HG03520 (cell line): ENCODE data around the gene TMEM201.

Experiments used
- ATAC-seq: cut with Tn5 transposase; IDR thresholded peaks from one replicate; pipeline ENCODE4 v1.9.1; 2021; ENCODE audit warnings: mild to moderate bottlenecking, moderate library complexity; ENCODE audit not compliant: unreplicated experiment

Gene TMEM201

GRCh38 chr1:9598316-9598700 lies 9.6 kb downstream of the TMEM201 start:
- ATAC-seq, result no peak

- ATAC-seq, result no peak
Measured at GRCh38 chr1:9599741-9600140, 11.0 kb downstream of the TMEM201 start.

DNA sequence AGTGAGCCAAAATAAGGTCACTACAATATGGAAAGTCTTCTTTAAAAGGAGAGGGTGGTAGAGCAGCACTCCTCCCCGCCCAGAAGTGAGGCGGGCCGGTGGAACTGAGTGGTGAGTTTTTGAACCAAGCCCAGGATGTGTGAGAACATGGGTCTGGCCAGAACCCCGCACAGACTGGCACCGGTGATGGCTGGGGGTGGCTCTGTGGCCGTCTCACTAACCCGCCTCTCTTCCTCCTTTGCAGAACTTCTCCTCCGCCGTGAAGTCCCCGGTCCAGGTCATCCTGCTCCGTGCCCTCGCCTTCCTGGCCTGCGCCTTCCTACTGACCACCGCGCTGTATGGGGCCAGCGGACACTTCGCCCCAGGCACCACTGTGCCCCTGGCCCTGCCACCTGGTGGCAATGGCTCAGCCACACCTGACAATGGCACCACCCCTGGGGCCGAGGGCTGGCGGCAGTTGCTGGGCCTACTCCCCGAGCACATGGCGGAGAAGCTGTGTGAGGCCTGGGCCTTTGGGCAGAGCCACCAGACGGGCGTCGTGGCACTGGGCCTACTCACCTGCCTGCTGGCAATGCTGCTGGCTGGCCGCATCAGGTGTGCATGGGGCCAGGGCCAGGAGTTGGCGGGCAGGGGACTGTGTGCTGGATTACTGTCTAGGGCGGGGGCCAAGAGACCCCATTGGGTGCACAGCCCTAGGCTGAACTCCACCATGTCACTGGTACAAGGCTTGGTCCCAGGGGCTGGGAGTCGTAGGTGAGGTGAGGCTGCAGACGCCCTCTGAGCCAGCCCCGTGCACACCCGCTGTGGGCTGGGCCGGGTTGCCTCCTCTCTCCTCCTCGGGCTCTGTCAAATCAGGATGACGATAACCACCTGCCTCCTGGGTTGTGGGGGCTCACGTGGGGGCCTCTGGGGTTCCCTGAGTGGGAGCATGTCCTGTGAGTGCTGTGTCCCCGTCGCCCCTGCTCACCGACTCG lies 12.4 kb downstream of the TMEM201 start:
- no peak for ATAC-seq

GRCh38 chr1:9601942-9602793 lies 13.5 kb downstream of the TMEM201 start:
- ATAC-seq, result no peak

DNA sequence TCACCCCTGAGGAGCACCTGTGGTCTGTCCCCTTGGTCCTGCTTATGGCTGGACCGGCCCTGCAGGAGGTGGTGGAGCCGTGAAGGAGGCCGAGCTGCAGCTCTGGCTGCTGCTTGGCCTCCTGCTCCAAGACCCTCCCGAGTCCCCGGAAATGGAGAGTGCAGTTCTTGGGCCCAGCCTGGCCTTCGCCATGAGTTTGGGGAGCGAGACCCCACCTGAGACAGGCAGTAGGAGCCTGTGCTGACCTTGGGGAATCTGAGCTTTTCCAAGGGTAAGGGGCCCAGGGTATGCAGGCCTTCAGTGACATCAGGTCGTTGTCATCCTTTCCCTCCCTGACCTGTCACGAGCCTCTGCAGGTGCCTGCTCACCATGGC lies 14.1 kb downstream of the TMEM201 start:
- no peak for ATAC-seq

DNA sequence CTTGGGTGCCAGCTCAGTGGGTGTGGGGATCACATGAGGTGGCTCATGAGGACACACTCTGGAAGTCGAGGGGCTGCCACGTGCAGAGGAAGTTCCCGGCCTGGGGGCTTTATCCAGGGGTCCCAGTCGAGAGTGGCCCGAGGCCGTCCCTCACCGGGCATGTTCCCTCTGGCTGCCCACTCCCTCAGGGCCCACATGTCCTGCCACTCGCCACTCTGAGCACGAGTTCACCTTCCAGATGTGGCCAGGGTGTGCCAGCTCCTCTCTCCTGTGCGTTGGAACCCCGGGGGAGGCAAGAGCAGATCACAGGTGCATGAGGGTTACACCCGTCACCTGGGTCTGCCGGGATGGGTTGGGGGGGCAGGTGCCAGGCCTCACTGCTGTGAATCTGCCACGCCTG lies 14.6 kb downstream of the TMEM201 start:
- no peak for ATAC-seq

DNA sequence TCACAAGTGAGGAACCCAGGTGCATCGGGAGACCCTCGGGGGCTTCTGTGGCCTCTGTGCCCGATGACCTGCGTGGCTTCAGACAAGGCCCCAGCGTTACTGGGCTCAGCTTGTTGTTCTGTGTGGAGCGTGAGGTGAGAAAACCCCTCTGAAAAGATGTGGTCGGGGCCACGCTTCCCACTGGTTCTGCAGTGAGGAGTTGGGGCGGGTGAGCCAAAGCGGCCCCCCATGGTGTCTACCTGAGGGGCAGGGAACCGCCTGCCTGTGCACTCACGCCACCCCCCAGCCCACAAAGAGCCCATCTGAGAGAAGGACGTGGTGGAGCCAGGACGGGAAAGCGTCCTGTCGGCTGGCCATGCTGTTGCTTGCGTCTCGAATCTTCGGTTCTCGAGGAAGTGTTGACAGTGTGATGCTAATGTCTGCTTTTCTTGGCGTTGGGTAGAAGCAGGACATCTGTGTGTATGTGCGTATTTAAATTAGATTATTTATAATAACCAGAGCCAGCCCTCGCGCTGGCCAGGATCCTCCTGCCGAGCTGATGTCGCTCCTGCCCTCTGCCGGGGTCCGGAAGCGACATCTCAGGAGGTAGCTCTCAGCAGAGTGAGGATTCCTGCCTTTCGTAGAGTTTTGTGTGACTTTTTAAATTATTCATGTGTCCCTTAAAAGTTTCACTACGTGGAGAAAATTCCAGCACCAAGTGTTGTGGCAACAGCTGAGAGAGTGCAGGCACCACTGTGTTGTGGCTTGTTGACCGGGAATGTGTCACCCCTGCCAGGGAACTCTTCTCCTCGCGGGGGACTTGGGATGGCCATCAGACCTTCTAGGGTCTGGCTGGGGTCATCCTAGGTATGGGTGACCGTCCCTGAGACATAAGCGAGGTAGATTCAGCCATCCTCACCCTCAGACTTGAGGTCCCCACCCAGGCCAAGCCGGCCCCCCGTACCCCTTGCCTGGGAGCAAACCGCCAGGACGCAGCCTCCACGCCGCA lies 15.3 kb downstream of the TMEM201 start:
- ATAC-seq, result no peak

GRCh38 chr1:9604836-9605235 lies 16.1 kb downstream of the TMEM201 start:
- no peak for ATAC-seq

GRCh38 chr1:9605946-9606455 lies 17.3 kb downstream of the TMEM201 start:
- no peak for ATAC-seq

GRCh38 chr1:9606458-9606857 lies 17.7 kb downstream of the TMEM201 start:
- ATAC-seq, result no peak

- no peak for ATAC-seq
Measured at GRCh38 chr1:9606948-9607347, 18.2 kb downstream of the TMEM201 start.

DNA sequence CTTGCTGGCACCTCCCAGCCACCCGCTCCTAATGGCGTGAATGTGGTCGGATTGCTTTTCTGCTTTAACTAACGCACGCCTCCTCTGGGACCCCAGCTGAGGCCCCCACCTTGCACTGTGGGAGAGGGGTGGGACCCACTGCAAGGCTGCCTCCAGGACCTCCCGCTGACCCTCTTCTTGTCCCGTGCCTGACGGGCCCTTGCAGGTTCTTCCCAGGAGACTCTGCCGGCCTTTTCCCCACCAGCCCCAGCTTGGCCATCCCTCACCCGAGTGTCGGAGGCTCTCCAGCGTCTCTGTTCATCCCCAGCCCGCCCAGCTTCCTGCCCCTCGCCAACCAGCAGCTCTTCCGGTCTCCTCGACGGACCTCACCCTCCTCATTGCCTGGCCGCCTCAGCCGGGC lies 18.6 kb downstream of the TMEM201 start:
- no peak for ATAC-seq

DNA sequence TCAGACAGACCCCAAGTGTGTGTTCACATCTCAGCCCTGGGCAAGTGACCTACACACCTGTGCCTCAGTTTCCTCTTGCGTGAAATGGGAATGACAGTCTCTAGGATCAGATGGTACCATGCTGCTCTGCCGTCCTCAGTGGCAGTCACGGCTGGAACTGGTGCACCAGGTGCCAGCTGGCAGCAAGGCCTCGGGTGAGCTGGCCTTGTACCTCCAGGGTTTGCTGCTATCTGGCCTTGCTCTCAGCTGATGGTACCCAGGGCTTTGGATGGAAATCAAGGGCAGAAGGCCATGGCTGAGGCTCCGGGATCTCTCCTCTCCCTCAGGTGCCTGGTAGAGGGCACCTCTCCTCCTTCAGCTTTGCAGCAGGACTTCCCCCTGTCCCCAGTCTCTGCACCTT lies 21.3 kb downstream of the TMEM201 start:
- no peak for ATAC-seq

DNA sequence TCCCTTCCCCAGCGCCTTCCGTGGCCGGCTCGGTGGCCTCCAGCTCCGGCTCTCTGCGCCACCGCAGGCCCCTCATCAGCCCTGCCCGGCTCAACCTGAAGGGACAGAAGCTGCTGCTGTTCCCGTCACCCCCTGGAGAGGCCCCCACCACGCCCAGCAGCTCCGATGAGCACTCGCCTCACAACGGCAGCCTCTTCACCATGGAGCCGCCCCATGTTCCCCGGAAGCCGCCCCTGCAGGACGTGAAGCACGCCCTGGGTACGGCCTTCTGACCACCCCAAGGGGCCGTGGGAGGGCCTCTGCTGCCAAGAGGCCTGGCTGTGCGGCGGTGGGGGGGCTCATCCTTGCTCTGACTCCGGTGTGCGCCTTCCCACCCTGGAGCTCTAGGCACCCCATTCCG lies 21.8 kb downstream of the TMEM201 start:
- no peak for ATAC-seq

- no peak for ATAC-seq
Measured at GRCh38 chr1:9611716-9612115, 23.0 kb downstream of the TMEM201 start.

DNA sequence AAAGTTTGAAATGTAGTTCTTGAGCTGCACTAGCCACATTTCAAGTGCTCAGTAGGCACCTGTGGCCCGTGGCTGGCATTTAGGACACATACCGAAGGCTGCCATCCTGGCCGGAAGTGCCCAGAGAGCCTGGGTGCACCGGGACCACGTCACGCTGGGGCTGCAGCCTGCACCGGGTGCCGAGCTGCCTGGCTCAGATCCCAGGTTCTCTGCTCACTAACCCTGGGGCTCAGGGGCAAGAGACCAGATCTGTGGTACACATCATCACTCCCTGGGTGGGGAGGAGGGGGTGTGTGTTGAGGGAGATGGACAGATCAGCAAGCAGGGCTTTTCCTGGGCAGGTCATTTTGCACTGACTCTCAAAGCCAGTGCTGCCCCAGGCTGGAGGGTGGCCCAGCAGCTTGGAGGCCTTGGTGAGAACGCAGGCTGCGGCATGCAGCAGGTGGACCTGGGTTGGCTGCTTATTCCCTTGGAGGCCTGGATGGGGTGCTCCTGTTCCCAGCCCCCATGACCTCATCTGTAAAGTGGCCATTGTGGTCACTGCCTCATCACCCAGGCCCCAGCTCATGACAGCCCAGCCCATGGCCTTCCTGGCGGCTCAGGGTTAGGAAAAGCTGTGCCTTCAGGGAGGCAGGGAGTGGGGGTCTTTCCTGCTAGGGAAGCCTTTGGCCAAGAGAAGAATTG lies 23.6 kb downstream of the TMEM201 start:
- ATAC-seq, result no peak

- ATAC-seq, result no peak
Measured at GRCh38 chr1:9612871-9613624, 24.3 kb downstream of the TMEM201 start.

- ATAC-seq, result no peak
Measured at GRCh38 chr1:9613625-9614299, 25.1 kb downstream of the TMEM201 start.
